Globus pallidus (tissue), 1 donor: ENCODE measurements around the gene IL22RA1.

ENCODE experiments used
- DNase-seq: peaks from one replicate; pipeline ENCODE4 v3.0.0-alpha.2; 2015; ENCODE audit warnings: low spot score

Gene IL22RA1

GRCh38 chr1:24142546-24143534, at the start of gene IL22RA1:
IL22RA1 (minus strand) TSS chr1:24143140; CDS start chr1:24143082, 58 bp downstream.
- no peak for DNase-seq

- DNase-seq: no peak
These were observed 48.9 kb upstream of the IL22RA1 start for GRCh38 chr1:24191860-24192259.

GRCh38 chr1:24190983-24191461, 48.1 kb upstream of the IL22RA1 start:
- DNase-seq: no peak

- DNase-seq: peak; percentile 24
These were observed 46.6 kb upstream of the IL22RA1 start for GRCh38 chr1:24189528-24189927.

- no peak for DNase-seq
These were observed 44.3 kb upstream of the IL22RA1 start, which contains the start of gene IFNLR1 for GRCh38 chr1:24186993-24187790. IFNLR1 (minus strand) TSS chr1:24187289; CDS start chr1:24187248, 41 bp downstream.

- DNase-seq: no peak
These were observed 43.7 kb upstream of the IL22RA1 start for GRCh38 chr1:24186711-24186992.

- DNase-seq: no peak
These were observed 43.2 kb upstream of the IL22RA1 start for GRCh38 chr1:24186031-24186710.

- DNase-seq: no peak
These were observed 42.1 kb upstream of the IL22RA1 start for GRCh38 chr1:24185076-24185475.

- DNase-seq: no peak
These were observed 39.1 kb upstream of the IL22RA1 start for GRCh38 chr1:24182061-24182460.

- DNase-seq: no peak
These were observed 38.7 kb upstream of the IL22RA1 start for GRCh38 chr1:24181619-24182018.

- DNase-seq: no peak
These were observed 37.7 kb upstream of the IL22RA1 start for GRCh38 chr1:24180676-24181075.

- DNase-seq: no peak
These were observed 36.4 kb upstream of the IL22RA1 start for GRCh38 chr1:24179251-24179840.

GRCh38 chr1:24178407-24178806, 35.5 kb upstream of the IL22RA1 start:
- DNase-seq: no peak

GRCh38 chr1:24177161-24177560, 34.2 kb upstream of the IL22RA1 start:
- DNase-seq: no peak

- no peak for DNase-seq
These were observed 32.3 kb upstream of the IL22RA1 start for GRCh38 chr1:24175033-24175755.

- DNase-seq: no peak
These were observed 31.0 kb upstream of the IL22RA1 start for GRCh38 chr1:24173638-24174575.

- no peak for DNase-seq
These were observed 29.7 kb upstream of the IL22RA1 start for GRCh38 chr1:24172598-24172997.

- no peak for DNase-seq
These were observed 26.3 kb upstream of the IL22RA1 start for GRCh38 chr1:24169286-24169685.

- DNase-seq: no peak
These were observed 25.3 kb upstream of the IL22RA1 start for GRCh38 chr1:24168245-24168644.

- no peak for DNase-seq
These were observed 24.1 kb upstream of the IL22RA1 start for GRCh38 chr1:24167008-24167407.
